ENCODE results near the gene MED8.

GRCh38 chr1:43334453-43335205 is 55.0 kb downstream of the MED8 start:
- no peak for TF ChIP-seq CTCF (IDR thresholded peaks at IDR 0.05; ENCODE audit: low read length)
- TF ChIP-seq EZH2 (IDR thresholded peaks at IDR 0.05; ENCODE audit: borderline replicate concordance, low read length), result no peak

All from OCI-LY1 (cell line).